Measurements from ENCODE around the gene FCRL1. TPM values are rescaled to one million over a fixed set of nuclear protein-coding genes. Genes with fewer than 3 reads are reported as not detected.

The FCRL1 gene
- total and polyA plus RNA-seq, 10 of the 15 experiments (the other 5 are each of a cell fraction or from before 2014, with no cell fraction given), result 0.23 to 2.4 (median 0.87) TPM; not detected in 2

GRCh38 chr1:157838966-157839365 lies 19.0 kb upstream of the FCRL1 start:
- BruUV-seq (replicated peaks), result no TSS peak
- Histone ChIP-seq H3K36me3 (ENCODE audit: control insufficient read depth in 2 of 2, insufficient read depth in 2 of 2, low read length in 1 of 2) (no peaks in the 10 kb centered on the region), H3K4me1 (ENCODE audit: control insufficient read depth, insufficient read depth, low read length) (peaks cover 20% of the 10 kb centered on the region), H3K79me2 (ENCODE audit: control insufficient read depth, insufficient read depth, low read length) (no peaks in the 10 kb centered on the region), H3K9ac (ENCODE audit: control insufficient read depth, insufficient read depth, low read length) (no peak overlapping the region), H4K20me1 (ENCODE audit: control insufficient read depth, insufficient read depth) (no peaks in the 10 kb centered on the region), H3K4me2 (ENCODE audit: control insufficient read depth, insufficient read depth) (no peak overlapping the region), H2AFZ (ENCODE audit: control insufficient read depth, low read depth, low read length) (no peak overlapping the region), H3K9me3 (replicated peaks; ENCODE audit: control insufficient read depth, insufficient read depth, low read length) (no peaks in the 10 kb centered on the region), H3K27me3 (replicated peaks in 1 of 2; ENCODE audit: control insufficient read depth in 2 of 2, insufficient read depth in 2 of 2, low read length in 1 of 2) (no peaks in the 10 kb centered on the region), H3K4me3 (no peak overlapping the region), H3K27ac (ENCODE audit: control insufficient read depth, insufficient read depth) (no peak overlapping the region)
- CTCF ChIA-PET, result interaction anchor here (1.6 kb wide), 1 partner anchor 259 kb away, joined by 3 read pairs; no protein-coding TSS in a partner anchor
- DNase-seq (ENCODE audit: low read depth, low spot score) (no peak), ATAC-seq (no peak), FAIRE-seq (no peak)
- SMC1A ChIA-PET (ENCODE audit: uncharacterized antibody, unreplicated experiment), result interaction anchor here (1.8 kb wide), 1 partner anchor 112 kb away, joined by 5 read pairs; no protein-coding TSS in a partner anchor
- in situ Hi-C loops (cut with MboI) (no loop called here), intact Hi-C loops (cut with micrococcal nuclease; ENCODE audit: unreplicated experiment) (no loop called here)
- TF ChIP-seq RBBP5 (conservative IDR thresholded peaks at IDR 0.05), result no peak
- TF ChIP-seq EGR1 (IDR thresholded peaks at IDR 0.05; ENCODE audit: borderline replicate concordance in 1 of 2, low read depth in 2 of 2, low read length in 2 of 2), result 0 out of 3 replicates have a peak, but pooled peaks of 1 of the 2 experiments have one; percentile 27
- TF ChIP-seq RUNX3 (IDR thresholded peaks at IDR 0.05; ENCODE audit: low read length), result peak; percentile 18; the same call in 1 of the 2 replicates
- POLR2A ChIA-PET, result no interaction called here
- RAD21 ChIA-PET (ENCODE audit: unreplicated experiment), result no interaction called here

GRCh38 chr1:157834430-157834829 lies 14.5 kb upstream of the FCRL1 start:
- Histone ChIP-seq H2AFZ (ENCODE audit: control insufficient read depth, low read depth, low read length) (no peak overlapping the region), H3K79me2 (ENCODE audit: control insufficient read depth, insufficient read depth, low read length) (no peaks in the 10 kb centered on the region), H3K4me2 (ENCODE audit: control insufficient read depth, insufficient read depth) (no peak overlapping the region), H3K9me3 (replicated peaks; ENCODE audit: control insufficient read depth, insufficient read depth, low read length) (no peaks in the 10 kb centered on the region), H3K4me3 (no peak overlapping the region), H3K4me1 (ENCODE audit: control insufficient read depth, insufficient read depth, low read length) (peaks cover 42% of the 10 kb centered on the region), H3K27me3 (replicated peaks in 1 of 2; ENCODE audit: control insufficient read depth in 2 of 2, insufficient read depth in 2 of 2, low read length in 1 of 2) (no peaks in the 10 kb centered on the region), H3K9ac (ENCODE audit: control insufficient read depth, insufficient read depth, low read length) (no peak overlapping the region), H3K27ac (ENCODE audit: control insufficient read depth, insufficient read depth) (no peak overlapping the region), H3K36me3 (ENCODE audit: control insufficient read depth in 2 of 2, insufficient read depth in 2 of 2, low read length in 1 of 2) (no peaks in the 10 kb centered on the region), H4K20me1 (ENCODE audit: control insufficient read depth, insufficient read depth) (no peaks in the 10 kb centered on the region)
- intact Hi-C loops (cut with micrococcal nuclease; ENCODE audit: unreplicated experiment), result no loop called here
- ChIA-PET SMC1A (ENCODE audit: uncharacterized antibody, unreplicated experiment) (interaction anchor here (2.4 kb wide), 1 partner anchor 10 kb away, joined by 6 read pairs; no protein-coding TSS in a partner anchor), CTCF (interaction anchor here (0.6 kb wide), 1 partner anchor 33 kb away, joined by 3 read pairs; no protein-coding TSS in a partner anchor), POLR2A (no interaction called here), RAD21 (ENCODE audit: unreplicated experiment) (no interaction called here)
- FAIRE-seq (no peak), DNase-seq (ENCODE audit: low read depth, low spot score) (no peak), ATAC-seq (no peak)
- in situ Hi-C loops (cut with MboI), result no loop called here
- no TSS peak for BruUV-seq (replicated peaks)
- 75% methylated on average over 12 of the region's 12 CpGs for WGBS (ENCODE audit: insufficient coverage, insufficient replicate concordance, low lambda C conversion rate, missing lambda C conversion rate)
- TF ChIP-seq SUZ12 (IDR thresholded peaks at IDR 0.05; ENCODE audit: unreplicated experiment) (no peak), JUND (IDR thresholded peaks at IDR 0.05; ENCODE audit: low read depth, low read length) (no peak), LARP7 (IDR thresholded peaks at IDR 0.05) (no peak), CREB1 (IDR thresholded peaks at IDR 0.05; ENCODE audit: low read depth) (no peak), USF1 (IDR thresholded peaks at IDR 0.05; ENCODE audit: borderline replicate concordance, extremely low read length, insufficient read depth, low read depth, low read length) (no peak), ZNF384 (IDR thresholded peaks at IDR 0.05; ENCODE audit: borderline replicate concordance, low read depth, low read length) (no peak)
